HL-60 (cell line): ENCODE data around the gene ZYG11B.
"Not testable (repeated sequence)": the region's sequence is repeated elsewhere in the genome, so short reads cannot be mapped to it uniquely, and the experiment has no call there.

Experiments used
- DNase-seq, 2 experiments: peaks; one replicate each; pipeline ENCODE4 v3.0.0-alpha.2; 2010 to 2020; ENCODE audit warnings: low read depth in 1 of 2, low spot score in 1 of 2
- H3K27ac ChIP-seq: fragments of 250-450 bp; sonication (Bioruptor Pico); replicated peaks from 2 replicates; pipeline ENCODE4 v1.5.1; 2020; ENCODE audit warnings: mild to moderate bottlenecking, moderate library complexity
- H3K27me3 ChIP-seq: fragments of 250-450 bp; sonication (Bioruptor Pico); 2 replicates; pipeline ENCODE4 v1.5.1; 2021; ENCODE audit warnings: mild to moderate bottlenecking, moderate library complexity; ENCODE audit not compliant: insufficient read depth, poor library complexity, severe bottlenecking
- H3K4me3 ChIP-seq: replicated peaks from 2 replicates; pipeline ENCODE4 v1.5.1; 2011; ENCODE audit warnings: mild to moderate bottlenecking, control low read depth, low read length; ENCODE audit not compliant: insufficient read depth
- GABPA ChIP-seq: IDR thresholded peaks from 2 replicates; pipeline ENCODE4 v1.6.1; 2012; ENCODE audit warnings: low read depth
- POLR2AphosphoS5 ChIP-seq: IDR thresholded peaks from 2 replicates; pipeline ENCODE4 v1.6.1; 2012; ENCODE audit warnings: low read depth
- REST ChIP-seq: IDR thresholded peaks from 2 replicates; pipeline ENCODE4 v1.6.1; 2012; ENCODE audit warnings: low read depth; ENCODE audit not compliant: insufficient replicate concordance
- SPI1 ChIP-seq: IDR thresholded peaks from 2 replicates; pipeline ENCODE4 v1.6.1; 2012; ENCODE audit warnings: low read depth, mild to moderate bottlenecking, borderline replicate concordance
- TF ChIP-seq, protein P1 (sequence below): IDR thresholded peaks from one replicate; pipeline ENCODE4 v1.5.1; 2011; ENCODE audit warnings: low read length, control low read depth, inconsistent platforms; ENCODE audit not compliant: insufficient read depth

ZYG11B gene

GRCh38 chr1:52691821-52692220 is 34.4 kb upstream of the ZYG11B start:
- Histone ChIP-seq H3K27ac (no peak overlapping the region), H3K27me3 (no peaks in the 10 kb centered on the region), H3K4me3 (no peak overlapping the region)
- DNase-seq, result no peak
- no peak for TF ChIP-seq GABPA

DNA sequence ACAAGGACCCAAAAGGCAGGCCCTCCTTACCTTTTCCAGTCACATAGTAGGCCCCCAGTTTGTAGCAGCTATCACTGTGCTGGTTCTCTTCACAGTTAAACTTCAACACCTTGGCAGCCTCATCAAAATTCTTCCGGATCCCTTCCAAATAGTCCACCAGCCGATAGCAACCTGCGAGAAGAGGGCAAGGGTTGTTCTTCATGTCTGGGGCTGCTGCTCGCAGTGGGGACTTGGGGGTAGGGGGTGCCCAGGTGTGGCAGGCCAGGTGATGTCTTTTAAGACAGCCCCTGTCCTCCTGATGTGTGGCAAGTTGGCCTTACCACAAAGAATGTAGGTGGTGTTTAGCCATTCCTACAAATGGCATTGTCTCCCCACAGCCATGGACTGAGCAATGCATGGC is 33.6 kb upstream of the ZYG11B start:
- H3K4me3 ChIP-seq, result no peak overlapping the region
- no peak for DNase-seq
- no peak overlapping the region for H3K27ac ChIP-seq
- TF ChIP-seq GABPA (no peak), POLR2AphosphoS5 (no peak), SPI1 (no peak), REST (no peak)
- TF ChIP-seq, protein P1, sequence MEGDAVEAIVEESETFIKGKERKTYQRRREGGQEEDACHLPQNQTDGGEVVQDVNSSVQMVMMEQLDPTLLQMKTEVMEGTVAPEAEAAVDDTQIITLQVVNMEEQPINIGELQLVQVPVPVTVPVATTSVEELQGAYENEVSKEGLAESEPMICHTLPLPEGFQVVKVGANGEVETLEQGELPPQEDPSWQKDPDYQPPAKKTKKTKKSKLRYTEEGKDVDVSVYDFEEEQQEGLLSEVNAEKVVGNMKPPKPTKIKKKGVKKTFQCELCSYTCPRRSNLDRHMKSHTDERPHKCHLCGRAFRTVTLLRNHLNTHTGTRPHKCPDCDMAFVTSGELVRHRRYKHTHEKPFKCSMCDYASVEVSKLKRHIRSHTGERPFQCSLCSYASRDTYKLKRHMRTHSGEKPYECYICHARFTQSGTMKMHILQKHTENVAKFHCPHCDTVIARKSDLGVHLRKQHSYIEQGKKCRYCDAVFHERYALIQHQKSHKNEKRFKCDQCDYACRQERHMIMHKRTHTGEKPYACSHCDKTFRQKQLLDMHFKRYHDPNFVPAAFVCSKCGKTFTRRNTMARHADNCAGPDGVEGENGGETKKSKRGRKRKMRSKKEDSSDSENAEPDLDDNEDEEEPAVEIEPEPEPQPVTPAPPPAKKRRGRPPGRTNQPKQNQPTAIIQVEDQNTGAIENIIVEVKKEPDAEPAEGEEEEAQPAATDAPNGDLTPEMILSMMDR, result no peak
- no peaks in the 10 kb centered on the region for H3K27me3 ChIP-seq

DNA sequence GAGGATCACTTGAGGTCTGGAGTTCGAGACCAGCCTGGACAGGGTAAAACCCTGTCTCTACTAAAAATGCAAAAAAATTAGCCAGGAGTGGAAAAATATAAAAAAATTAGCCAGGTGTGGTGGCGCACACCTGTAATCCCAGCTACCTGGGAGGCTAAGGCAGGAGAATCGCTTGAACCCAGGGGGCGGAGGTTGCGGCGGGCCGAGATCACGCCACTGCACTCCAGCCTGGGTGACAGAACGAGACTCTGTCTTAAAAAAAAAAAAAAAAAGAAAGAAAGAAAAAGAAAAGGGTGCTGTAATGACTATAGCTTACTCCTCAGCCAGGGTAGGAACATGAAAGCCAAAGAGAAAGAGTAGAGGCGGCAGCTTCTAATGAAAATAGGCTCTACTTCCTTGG is 32.9 kb upstream of the ZYG11B start:
- not testable (repeated sequence) for H3K27ac ChIP-seq, H3K4me3 ChIP-seq, DNase-seq, H3K27me3 ChIP-seq

GRCh38 chr1:52693843-52694242 is 32.4 kb upstream of the ZYG11B start:
- no peak overlapping the region for H3K27ac ChIP-seq
- DNase-seq, result no peak
- H3K4me3 ChIP-seq, result no peak overlapping the region
- no peak for TF ChIP-seq POLR2AphosphoS5
- TF ChIP-seq SPI1, result peak; percentile 78
- no peaks in the 10 kb centered on the region for H3K27me3 ChIP-seq

- Histone ChIP-seq H3K27me3 (no peaks in the 10 kb centered on the region), H3K27ac (no peak overlapping the region), H3K4me3 (no peak overlapping the region)
- DNase-seq, result no peak
- TF ChIP-seq, protein P1, result no peak
- TF ChIP-seq GABPA (no peak), POLR2AphosphoS5 (no peak), REST (no peak), SPI1 (no peak)
These were observed 30.6 kb upstream of the ZYG11B start for GRCh38 chr1:52695627-52696026.
